Embryonic facial prominence (tissue), 1 donor: ENCODE results near the gene HTRA3.

Source experiments
- DNase-seq: peaks from one replicate; pipeline ENCODE4 v3.0.0-alpha.2; 2016; ENCODE audit errors: extremely low spot score

Gene HTRA3

DNA sequence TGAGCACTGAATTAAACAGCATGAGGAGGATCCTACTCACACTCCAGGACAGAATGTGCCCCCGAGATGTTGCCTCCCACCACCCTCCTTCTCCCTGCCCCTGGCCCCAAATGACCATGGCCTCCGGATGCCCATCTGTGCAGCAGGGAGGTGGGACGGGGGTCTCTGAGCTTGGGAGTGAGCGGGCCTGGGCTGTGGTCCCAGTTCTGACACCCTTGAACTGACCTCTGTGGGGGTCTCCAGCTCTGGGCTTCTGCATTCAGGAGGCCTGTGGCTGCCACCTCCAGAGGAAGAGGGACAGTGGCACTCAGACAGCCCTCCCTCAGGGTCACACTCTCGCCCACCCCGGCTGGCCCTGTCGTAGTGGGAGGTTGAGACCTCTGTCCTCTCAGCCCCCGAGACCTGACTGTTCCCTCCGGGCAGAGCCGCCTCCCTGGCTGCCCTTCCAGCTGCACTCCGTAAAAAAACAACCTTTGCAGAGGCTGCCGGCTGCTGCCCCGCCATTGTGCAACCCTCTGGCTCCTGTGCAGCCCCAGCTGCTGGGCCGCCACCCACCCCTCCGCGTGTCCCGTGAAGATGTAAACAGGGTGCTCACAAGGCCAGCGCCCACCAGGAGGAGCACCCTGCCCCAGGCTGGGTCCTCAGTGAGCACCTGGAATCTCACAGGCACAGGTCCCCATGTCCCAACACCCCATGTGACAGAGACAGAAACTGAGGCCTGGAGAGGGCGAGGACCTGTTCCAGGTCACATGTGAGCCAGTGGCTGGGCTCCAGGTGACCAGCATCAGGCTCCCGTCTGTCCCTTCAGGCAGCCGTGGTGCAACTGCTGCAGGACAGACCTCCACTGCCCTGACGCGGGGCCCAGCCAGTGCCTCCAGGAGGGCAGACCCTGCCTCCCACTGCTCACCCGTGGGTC, 39.6 kb downstream of the HTRA3 start:
- no peak for DNase-seq

DNA sequence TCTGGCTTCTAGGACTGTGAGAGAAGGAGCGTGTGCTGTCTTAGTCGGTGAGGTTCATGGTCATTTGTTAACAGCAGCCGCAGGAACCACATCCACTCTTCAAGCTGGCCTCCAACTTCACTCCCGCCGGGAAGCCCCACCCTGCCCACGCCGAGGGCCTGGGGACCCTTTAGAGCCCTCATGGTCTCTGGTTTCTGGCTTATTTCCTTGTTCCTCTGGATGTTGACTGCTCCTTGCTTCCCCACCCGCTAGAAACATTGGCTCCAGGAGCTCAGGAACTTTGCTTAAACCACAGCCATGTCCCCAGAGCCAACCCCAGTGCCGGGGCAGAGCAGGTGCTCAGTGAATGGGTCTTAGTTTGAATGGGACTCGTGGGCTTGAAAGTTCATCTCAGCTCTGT, 40.8 kb downstream of the HTRA3 start:
- no peak for DNase-seq

DNA sequence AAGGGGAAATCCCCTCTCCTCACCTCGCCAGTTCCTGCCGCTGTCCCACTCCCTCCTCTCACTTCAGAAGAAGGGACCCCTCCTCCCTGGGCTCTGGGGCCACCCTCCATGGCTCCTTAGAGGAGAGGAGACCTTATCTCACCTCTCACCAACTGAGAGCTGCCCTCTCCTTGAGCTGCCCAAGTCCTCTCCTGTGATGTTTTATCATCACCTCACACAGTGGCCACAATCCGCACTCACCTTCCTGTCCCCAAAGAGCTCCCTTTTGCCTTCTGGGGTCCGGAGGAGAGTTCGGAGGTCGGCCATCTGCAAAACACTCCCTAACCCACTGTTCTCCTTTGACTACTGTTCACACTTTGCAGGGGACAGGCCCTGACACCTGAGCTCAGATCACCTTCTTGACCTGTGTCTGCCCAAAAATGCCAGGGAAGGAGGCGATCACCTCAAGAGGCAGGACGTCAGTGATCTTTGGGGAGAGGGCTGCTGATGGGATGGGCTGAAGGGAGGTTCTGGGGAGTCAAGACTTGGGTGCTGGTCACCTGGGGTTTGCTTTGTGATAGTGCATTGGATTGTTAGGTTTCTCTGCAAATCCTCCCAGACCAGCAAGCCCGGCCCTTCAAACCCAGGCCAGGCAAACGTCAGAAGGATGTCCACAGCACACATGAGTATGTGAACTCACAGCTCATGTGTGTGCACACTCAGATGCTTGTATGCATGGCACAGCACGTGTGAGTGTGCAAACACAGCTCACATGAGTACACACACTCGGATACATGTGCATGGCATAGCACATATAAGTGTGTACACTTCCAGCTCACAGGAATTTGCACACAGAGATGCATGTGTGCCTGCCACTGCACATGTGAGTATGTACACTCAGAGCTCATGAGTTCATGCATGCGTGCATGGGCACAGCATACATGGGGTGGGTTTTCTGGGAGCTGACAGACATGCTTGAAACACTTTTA, 41.8 kb downstream of the HTRA3 start:
- no peak for DNase-seq

DNA sequence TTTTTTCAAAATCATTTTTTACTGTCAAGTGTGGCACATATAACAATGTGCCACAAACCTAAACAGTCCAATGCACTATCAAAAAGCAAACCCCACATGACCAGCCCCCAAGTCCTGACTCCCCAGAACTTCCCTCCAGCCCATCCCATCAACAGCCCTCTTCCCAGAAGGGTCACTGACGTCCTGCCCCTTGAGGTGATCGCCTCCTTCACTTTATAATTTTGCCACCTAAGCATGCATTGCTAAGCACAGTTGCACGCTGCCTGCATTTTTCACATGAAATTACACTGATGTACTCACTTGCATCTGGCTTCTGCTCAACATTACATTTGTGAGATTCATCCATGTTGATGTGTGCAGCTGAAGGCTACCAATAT, 42.5 kb downstream of the HTRA3 start:
- no peak for DNase-seq

DNA sequence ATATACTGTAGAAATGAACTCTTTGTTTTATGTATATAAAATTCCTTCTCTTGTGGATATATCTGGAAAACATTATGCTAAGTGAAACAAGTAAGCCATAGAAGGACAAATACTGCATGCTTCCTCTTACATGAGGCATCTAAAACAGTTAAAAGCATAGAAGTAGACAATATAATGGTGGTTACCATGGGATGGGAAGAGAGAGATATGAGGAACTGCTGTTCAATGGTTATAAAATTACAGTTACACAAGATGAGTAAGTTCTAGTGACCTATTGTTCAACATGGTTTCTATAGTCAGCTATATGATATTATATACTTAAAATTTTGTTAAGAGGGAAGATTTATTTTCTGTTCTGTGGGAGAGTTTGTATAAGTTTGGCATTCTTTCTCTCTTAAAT, 43.4 kb downstream of the HTRA3 start:
- no peak for DNase-seq

DNA sequence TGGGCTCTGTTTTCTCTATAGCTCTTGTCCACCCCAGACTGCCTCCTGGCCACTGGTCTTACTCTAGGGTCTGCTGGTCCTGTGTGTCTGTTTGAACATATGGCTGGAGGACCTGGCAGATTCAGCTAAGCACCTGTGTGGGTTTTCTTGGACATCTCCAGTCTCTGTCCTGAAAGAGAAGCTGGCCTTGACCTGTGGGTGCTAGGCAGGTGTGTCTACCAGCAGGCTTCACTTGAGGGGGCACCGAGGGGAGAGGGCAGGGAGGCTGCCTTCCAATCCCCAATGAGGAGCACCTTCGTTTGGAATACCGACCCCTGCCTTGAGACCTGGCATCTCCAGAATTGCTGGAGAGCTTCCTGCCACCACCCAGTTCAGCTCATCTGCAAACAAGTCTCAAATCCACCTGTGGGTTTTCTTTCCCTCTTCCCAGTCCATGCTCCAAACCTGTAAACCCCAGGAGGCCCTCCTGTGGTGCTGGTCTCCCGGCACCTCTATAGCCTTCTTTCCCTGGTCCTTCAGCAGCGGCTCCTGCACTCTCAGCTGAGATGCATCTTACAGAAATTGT, 45.2 kb downstream of the HTRA3 start:
- DNase-seq = no peak

DNA sequence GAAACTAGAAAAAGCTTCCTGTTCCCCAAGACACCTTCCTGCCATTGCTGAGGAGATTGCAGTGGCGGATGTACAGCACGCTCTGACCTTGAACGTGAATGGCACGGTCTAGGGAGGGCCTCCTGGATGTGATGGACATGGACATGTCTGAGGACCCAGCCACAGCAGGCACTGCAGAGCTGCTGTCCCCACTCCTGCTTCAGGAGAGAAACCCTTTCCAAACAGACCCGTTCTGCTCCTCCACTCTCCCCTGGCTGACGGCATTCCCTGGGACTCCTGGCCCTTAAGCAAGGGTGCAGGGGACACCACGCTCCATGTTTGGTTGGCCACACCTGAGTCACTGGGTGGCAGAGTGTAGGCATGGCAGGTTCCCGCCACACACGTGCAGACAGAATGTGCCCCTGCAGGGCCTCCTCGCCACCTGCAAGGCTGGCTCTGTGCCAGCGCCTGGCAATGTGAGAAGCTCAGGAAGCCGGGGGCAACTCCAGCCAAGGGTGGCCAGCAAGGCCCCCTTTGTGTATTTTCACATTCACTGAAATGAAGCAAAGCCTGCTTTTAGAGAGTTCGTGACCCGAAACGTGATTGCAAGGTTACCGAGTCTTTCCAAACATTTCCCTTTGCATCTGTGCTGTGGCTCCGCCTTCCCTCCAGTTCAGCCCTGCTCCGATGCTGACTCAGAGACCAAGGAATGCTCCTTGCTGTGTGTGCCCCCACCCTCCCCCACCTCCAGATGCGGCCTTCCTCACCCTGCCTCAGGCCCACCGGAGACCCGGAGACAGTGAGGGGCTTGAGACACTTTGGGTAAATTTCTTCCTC, 46.1 kb downstream of the HTRA3 start:
- DNase-seq = peak; percentile 38

DNA sequence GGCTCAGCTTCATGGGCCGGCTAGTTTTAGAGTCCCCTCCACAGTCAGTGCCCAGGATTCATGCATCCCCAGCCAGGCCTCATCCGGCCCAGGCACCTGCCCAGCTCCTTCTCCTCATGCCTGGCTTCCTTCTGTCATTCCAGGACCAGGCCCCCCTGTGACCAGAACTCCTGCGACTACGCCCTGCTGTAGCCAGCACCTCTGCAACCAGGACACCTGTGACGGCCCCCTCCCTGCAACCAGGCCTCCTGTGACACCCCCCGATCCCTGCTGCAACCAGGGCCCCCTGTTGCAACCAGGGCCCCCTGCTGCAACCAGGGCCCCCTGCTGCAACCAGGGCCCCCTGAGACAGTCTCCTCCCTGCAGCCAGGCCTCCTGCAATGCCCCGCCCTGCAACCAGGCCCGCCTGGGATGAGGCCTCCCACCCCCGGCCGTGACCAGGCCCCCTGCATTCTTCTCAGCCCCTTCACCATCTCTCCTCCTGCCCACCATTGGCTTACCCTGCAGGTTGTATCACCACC, 46.8 kb downstream of the HTRA3 start:
- DNase-seq = no peak

DNA sequence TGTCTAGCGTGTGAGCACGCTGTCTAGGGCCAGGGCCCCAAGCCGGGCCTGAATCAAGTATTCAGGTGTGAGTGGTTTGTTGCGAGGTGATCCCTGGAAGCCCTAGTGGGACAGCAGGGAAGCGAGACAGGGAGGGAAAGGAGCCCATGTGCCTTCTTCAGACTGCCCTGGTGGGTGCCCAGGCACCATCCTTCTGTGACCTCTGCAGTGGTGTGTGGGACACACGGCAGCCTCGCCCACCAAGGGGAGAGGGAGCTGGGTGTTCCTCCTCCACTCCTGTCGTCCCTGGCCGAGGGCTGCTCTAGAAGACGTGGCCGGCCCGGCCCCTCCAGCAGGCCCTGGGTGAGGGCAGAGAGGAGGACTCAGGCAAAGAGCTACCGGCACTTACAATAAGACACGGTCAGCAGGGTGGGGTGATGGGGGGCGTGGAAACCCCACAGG, 47.4 kb downstream of the HTRA3 start:
- no peak for DNase-seq

DNA sequence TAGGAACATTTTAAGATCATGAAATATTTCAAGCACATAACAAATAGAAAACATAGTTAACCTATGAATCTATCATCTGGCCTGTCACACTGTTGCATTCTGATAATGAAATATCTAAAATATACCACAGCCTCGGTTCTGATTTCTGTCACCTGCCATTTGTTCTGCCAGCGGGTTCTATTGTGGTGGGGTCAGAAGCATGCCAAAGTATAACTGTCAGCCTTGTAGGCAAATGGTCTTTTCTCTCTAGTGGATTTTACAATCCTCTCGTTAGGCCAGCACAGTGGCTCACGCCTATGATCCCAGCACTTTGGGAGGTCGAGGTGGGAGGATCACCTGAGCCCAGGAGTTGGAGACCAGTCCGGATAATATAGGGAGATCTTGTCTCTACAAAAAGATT, 47.9 kb downstream of the HTRA3 start:
- DNase-seq = no peak

DNA sequence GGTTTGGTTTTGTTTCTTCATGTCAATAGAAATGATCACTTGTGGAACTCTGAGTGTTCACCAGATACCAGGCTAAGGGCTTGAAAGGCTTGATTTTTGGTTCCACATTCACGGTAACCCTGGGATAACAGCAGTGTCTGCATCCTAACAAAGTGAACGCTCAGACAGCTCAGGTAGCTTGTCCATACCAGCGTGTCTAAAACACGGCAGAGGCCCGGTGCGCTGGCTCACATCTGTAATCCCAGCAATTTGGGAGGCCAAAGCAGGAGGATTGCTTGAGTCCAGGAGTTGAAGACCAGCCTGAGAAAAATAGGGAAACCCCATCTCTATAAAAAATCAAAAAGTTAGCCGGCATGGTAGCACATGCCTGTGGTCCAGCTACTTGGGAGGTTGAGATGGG, 49.0 kb downstream of the HTRA3 start:
- DNase-seq = no peak

DNA sequence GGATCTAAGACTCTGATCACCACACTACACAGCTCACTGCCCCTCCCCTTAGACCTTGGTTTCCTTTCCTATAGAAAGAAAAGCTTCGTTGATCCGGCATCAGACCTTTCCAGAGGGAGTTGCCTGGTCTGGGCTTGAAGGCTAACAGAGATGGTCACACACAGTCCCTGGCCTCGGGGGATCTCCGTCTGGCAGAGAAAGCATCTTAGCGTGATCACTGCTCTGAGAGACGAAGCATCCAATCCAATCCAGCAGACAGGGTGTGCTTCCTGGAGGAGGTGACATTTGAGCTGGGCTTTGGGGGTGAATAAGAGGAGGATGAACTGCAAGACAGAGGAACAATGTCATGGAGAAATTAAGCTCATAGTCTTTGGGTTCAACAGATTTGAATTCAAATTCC, 49.5 kb downstream of the HTRA3 start:
- DNase-seq = no peak

DNA sequence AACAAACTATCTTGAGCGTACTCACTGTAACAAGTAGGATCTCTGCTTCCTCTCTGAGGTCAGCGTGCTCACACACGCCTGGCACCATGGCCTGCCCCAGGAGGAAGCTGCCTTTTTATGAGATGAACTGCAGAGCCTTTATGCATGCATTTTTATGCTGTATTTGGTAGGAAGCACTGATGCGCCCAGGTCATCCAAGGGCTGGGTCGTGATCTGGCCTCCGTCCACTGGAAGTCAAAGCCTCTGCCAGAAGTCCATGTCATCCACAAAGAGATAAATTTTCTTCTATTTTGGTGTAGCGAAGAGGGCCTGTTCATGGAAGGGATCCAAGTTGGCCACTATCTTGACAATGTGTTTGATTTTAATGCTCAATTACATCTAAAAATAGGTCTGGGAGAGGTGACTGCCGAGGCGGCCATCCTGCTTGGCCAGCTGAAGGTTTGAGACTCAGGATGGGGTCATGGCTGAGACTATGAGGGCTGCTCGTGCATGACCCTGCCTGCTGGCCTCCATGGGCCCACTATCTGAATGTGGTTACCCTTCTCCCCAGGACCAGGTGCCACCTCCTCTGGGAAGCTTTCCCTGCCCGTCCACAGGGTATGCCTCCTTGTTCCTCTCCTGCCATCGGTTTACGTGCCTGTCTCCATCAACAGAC, 50.3 kb downstream of the HTRA3 start:
- DNase-seq = no peak

DNA sequence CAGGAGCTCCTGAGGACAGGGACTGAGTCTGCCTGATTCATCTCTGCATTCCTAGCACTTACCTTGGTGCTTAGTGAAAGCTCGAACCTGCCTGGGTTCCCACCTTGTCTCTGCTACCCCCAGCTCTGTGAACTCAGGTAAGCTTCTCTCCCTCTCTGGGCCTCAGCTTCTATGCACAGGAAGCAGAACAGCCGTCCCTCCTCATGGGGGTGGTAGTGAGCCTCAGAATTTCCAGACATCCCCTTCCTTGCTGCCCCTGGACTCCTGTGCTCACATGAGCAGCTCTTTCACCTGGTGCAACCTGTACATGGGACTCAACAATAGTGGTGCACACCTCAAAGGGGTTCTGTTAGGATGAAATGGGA, 50.8 kb downstream of the HTRA3 start:
- no peak for DNase-seq

DNA sequence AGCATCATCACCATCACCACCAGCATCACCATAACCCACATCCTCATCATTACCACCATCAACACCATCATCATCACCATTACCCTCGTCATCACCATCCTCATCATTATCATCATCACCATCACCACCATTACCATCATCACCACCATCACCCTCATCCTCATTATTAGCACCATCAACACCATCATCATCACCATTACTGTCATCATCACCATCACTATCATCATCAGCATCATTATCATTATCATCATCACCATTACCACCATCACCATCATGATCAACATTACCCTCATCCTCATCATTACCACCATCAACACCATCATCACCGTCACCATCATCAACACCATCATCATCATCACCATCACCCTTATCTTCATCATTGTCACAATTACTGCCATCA, 51.7 kb downstream of the HTRA3 start:
- no peak for DNase-seq

DNA sequence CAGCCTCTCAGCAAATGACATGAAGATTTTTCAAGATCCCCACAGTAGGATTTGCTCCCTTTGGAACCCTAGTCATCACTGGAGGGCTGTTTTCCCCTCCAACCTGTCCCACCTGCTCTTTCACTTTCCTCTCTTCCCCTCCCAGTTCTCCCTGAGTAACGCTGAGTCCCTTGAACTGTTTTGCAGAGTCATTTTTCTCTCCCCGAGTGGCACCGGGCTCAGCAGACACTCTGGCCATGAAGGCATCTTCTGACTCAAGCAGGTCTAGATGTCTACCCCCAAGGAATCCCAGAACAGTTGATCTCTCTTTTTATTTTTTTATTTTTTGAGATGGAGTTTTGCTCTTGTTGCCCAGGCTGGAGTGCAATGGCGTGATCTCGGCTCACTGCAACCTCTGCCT, 52.2 kb downstream of the HTRA3 start:
- DNase-seq = no peak

DNA sequence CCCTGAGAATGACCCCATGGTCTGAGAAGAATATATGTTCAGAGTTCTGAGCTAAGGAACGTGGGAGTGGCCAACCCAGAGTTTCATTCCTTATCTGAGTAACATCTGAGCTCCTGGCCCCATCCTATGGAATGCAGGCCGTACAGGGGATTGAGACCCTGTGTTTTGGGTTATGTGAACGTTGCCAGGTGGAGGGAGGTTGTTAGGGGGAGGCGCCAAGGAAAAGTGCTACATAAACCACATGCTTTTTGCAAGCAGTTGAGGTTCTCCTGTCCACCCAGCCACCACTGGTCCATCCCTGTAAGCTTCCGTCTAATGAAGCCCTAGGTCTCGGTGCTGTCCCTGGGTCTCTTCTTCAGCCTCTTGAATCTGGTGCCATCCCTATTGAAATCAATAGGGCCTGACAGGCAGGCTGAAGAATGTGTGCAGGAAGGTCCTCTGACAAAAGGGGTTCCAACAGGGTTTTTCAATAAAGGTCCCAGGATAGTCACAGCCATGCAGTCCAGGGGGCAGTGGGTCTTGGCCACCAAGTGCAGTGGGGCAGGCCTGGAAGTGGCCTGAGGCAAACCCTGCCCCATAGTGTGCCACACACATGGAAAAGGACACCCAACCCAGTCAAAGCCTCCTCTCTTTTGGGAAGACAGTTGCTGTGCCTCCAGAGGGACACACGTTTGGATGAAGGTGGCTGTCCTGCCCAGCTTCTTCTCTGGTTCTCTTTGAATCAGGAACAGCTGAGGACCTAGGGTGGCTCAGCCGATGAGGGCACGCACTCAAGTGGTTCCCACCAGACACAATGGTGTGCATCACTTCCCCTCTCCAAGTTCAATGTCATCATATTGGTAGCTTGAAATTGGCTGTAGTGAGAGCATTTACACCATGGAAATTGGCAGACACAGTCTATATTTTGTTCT, 53.5 kb downstream of the HTRA3 start:
- DNase-seq = no peak

DNA sequence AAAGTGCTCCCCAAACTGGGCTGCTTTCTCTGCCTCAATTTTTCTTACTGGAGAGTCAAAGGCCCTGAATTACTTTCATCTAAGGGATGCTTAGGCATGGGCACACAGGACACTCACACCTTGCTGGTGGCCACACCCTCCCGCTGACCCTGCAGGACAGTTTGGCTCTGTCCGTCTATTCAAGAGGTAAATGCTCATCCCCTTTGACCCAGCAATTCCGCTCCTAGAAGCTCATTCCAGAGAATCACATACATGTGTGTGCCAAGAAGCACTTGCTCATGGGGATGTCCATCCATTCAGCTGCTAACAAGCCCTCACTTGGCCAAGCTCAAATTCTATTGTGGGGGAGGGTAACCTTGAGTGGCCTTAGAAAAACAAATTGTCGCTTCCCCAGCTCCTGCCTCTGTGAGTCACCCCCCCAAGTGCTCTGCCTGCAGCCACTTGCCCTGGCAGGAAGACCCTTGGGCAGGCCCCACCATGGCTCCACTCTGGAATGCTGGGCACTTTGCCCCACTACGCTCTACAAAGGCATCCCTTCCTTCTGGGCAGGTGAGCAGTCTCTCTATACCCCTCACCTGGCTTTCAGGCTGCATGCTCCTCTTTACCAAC, 54.5 kb downstream of the HTRA3 start:
- no peak for DNase-seq

DNA sequence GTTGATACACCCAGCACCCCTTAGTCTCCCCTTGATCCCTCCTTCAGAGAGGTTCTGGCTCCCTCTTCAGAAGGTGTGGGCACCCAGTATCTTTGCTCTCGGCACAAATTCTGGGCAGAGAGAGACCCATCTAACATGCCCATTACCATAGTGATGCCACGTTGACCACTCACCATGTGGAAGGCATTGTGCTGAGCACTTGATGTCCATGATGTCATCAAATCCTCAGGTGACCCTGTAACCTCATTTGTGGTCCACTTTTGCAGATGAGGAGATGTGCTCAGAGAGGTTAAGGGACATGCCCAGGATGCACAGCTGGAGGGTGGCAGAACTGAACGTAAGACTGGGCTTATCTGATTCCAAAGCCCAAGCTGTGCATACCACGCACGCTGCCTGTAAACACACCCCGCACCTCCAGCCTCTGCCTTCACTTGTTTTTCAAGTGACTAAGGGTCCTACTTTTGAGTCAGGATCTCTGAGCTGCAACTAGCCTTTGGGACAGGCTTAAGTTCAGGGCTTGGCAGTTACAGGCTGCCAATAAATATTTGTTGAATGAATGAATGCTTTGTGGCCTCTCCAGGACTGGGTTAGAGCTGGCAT, 55.2 kb downstream of the HTRA3 start:
- no peak for DNase-seq
